Upper lobe of left lung (tissue), 6 donors: Measurements from ENCODE around the gene SPIN1. TPM values are rescaled to one million over a fixed set of nuclear protein-coding genes. Genes with fewer than 3 reads are reported as not detected.
"Not testable (repeated sequence)": the region's sequence is repeated elsewhere in the genome, so short reads cannot be mapped to it uniquely, and the experiment has no call there.

Source experiments
- ATAC-seq, 2 donors: fragments of 200-7000 bp; cut with Tn5 transposase; one replicate each; pipeline ENCODE4 v1.9.1; 2022; ENCODE audit warnings: mild to moderate bottlenecking in 2 of 2, moderate library complexity in 2 of 2; ENCODE audit not compliant: low FRiP score in 2 of 2
- DNase-seq, 2 donors: peaks; one replicate each; pipeline ENCODE4 v3.0.0-alpha.2; 2019 to 2020
- H3K27ac ChIP-seq, 4 donors: fragments of 200-600 bp; sonication (generic); one replicate each; pipeline ENCODE4 v1.5.1; 2016 to 2019
- H3K27me3 ChIP-seq, 4 donors: fragments of 200-600 bp; sonication (generic); one replicate each; pipeline ENCODE4 v1.5.1; 2017 to 2019
- H3K36me3 ChIP-seq, 4 donors: fragments of 200-600 bp; sonication (generic); one replicate each; pipeline ENCODE4 v1.5.1; 2016 to 2019
- H3K4me1 ChIP-seq, 4 donors: fragments of 200-600 bp; sonication (generic); one replicate each; pipeline ENCODE4 v1.5.1; 2018 to 2019
- H3K4me3 ChIP-seq, 4 donors: fragments of 200-600 bp; sonication (generic); one replicate each; pipeline ENCODE4 v1.5.1; 2017 to 2019; ENCODE audit warnings: mild to moderate bottlenecking in 2 of 4, moderate library complexity in 1 of 4
- H3K9me3 ChIP-seq, 4 donors: fragments of 200-600 bp; sonication (generic); one replicate each; pipeline ENCODE4 v1.5.1; 2018 to 2019
- CTCF ChIP-seq, 6 experiments: fragments of 450-650 bp in 4 of 6; fragments of 200-600 bp in 2 of 6; sonication (generic) in 2 of 6; IDR thresholded peaks; one replicate each; pipeline ENCODE4 v1.5.1; 2016 to 2019; ENCODE audit warnings: antibody characterized with exemption in 6 of 6
- EP300 ChIP-seq, 4 donors: sonication (generic); formaldehyde crosslinking; IDR thresholded peaks; one replicate each; pipeline ENCODE4 v1.5.1; 2017; ENCODE audit warnings: antibody characterized with exemption in 4 of 4, control low read depth in 2 of 4
- POLR2A ChIP-seq, 4 donors: fragments of 450-650 bp; IDR thresholded peaks; one replicate each; pipeline ENCODE4 v1.5.1; 2016 to 2017; ENCODE audit warnings: antibody characterized with exemption in 4 of 4, mild to moderate bottlenecking in 2 of 4
- POLR2AphosphoS5 ChIP-seq, 2 donors: sonication (generic); formaldehyde crosslinking; IDR thresholded peaks; one replicate each; pipeline ENCODE4 v1.5.1; 2017; ENCODE audit warnings: antibody characterized with exemption in 2 of 2
- WGBS, 2 donors: methylation state at CpG; one replicate each; pipeline ENCODE4 v1.1.5; 2017 to 2018; 5-methylcytosine and 5-hydroxymethylcytosine counted together
- total RNA-seq, 6 donors: library from RNA; depleted of rRNA in 4 of 6; stranded (reverse); fragments of >200 nt in 4 of 6; gene quantifications; one replicate each; pipeline versions ENCODE4 v1.1.0 to v1.2.1, GENCODE V29; 2016 to 2021
- donor health status: DM: no; HTN: no; CAD: no; lungs with moderate emphysema.
- donor health status: DM: no; HTN: yes; CAD: no; lungs with severe emphysema.

Gene SPIN1
- 10 to 100 TPM; 29.3 to 66.4 (median 59.9) TPM for total RNA-seq

DNA sequence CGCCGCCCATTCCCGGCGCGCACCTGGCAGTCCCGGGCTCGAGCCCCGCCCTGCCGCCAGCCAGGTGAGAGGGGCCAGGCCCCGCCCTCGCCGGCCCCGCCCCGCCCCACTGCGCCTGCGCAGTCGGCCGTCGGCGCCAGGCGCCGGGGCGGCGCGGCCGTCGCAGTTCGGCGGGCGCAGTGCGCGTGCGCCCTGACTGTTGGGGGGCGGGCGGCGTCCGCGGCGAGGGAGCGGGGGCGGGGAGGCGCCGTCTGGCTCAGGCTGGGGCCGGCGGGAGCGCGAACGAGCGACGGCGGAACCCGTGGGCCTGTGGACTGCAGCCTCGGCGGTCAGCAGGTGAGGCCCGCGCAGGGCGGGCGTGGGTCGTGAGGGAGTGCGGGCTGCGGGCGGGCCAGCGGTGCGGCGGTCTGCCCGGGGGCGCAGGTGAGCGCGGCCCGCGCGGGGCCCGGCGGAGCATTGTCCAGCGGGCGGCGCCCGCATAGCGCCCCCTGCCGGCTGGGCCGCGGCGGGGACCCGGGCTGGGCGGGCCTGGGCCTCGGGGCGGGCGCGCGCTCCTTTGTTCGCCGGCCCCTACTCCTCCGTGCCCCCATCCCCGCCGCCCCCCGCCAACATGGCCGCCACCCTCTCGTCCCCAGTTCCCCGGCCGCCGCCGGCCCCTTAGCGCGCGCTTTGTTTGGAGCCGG, at the start of gene SPIN1:
SPIN1 (plus strand) TSS at position 242 of the 683 bp plus-strand sequence. CDS start 38,096 bp downstream, outside the sequence.
- Histone ChIP-seq H3K27ac (peak within 1 kb of the TSS; percentile 88 to 95 (median 92)), H3K36me3 (no peaks in the 10 kb centered on the region), H3K4me1 (peaks cover 13 to 33% (median 19%) of the 10 kb centered on the region in 4 donors), H3K4me3 (peak within 1 kb of the TSS; percentile 83 to 99 (median 91)), H3K9me3 (no peaks in the 10 kb centered on the region), H3K27me3 (no peaks in the 10 kb centered on the region)
- peak; percentile 73 to 98 for DNase-seq
- 0% methylated on average over 42 of the region's 106 CpGs; no CpG with 5 or more reads in 1 of the 2 donors for WGBS, 2 donors
- peak in 1 of 4 donors; percentile 61 for TF ChIP-seq POLR2A (IDR thresholded peaks at IDR 0.05)
- peak in 1 of 2 donors; percentile 23 for TF ChIP-seq POLR2AphosphoS5 (IDR thresholded peaks at IDR 0.05)
- TF ChIP-seq CTCF (IDR thresholded peaks at IDR 0.05) = peak; percentile 84 to 95 (median 92)
- no peak for TF ChIP-seq EP300 (IDR thresholded peaks at IDR 0.05)
- peak; percentile 90 to 93 for ATAC-seq

- no peaks in the 10 kb centered on the region for H3K36me3 ChIP-seq
- WGBS, 2 donors = 45 to 46% methylated on average over 4 of the region's 4 CpGs
- H3K27me3 ChIP-seq = no peaks in the 10 kb centered on the region
- TF ChIP-seq EP300 (IDR thresholded peaks at IDR 0.05) (no peak), POLR2A (IDR thresholded peaks at IDR 0.05) (no peak), POLR2AphosphoS5 (IDR thresholded peaks at IDR 0.05) (no peak), CTCF (IDR thresholded peaks at IDR 0.05) (no peak)
- no peak overlapping the region for H3K27ac ChIP-seq
- H3K4me1 ChIP-seq = no peaks in the 10 kb centered on the region
- ATAC-seq = no peak
- DNase-seq = no peak
- no peaks in the 10 kb centered on the region for H3K9me3 ChIP-seq
- no peak overlapping the region for H3K4me3 ChIP-seq
Observed at GRCh38 chr9:88339317-88339716, 48.9 kb upstream of the SPIN1 start.

GRCh38 chr9:88342246-88342645, 46.0 kb upstream of the SPIN1 start:
- H3K27ac ChIP-seq = no peak overlapping the region
- TF ChIP-seq CTCF (IDR thresholded peaks at IDR 0.05) (no peak), EP300 (IDR thresholded peaks at IDR 0.05) (no peak), POLR2AphosphoS5 (IDR thresholded peaks at IDR 0.05) (no peak), POLR2A (IDR thresholded peaks at IDR 0.05) (no peak)
- H3K4me3 ChIP-seq = no peak overlapping the region
- ATAC-seq (no peak), DNase-seq (no peak)
- WGBS, 2 donors = 84% methylated on average over 2 of the region's 2 CpGs
- no peaks in the 10 kb centered on the region for H3K9me3 ChIP-seq
- no peaks in the 10 kb centered on the region for H3K4me1 ChIP-seq
- H3K27me3 ChIP-seq = no peaks in the 10 kb centered on the region
- no peaks in the 10 kb centered on the region for H3K36me3 ChIP-seq

DNA sequence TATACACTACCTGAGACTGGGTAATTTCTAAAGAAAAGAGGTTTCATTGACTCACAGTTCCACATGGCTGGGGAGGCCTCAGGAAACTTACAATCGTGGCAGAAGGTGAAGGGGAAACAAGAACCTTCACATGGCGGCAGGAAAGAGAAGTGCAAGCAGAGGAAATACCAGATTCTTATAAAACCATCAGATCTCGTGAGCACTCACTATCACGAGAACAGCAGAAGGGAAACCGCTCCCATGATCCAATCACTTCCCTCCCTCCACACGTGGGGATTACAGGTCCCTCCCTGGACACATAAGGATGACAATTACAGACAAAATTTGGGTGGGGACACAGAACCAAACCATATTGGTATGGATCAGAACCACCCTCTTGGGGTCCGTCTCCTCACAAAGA, 44.2 kb upstream of the SPIN1 start:
- ATAC-seq = no peak
- Histone ChIP-seq H3K4me1 (no peaks in the 10 kb centered on the region), H3K36me3 (no peaks in the 10 kb centered on the region), H3K27me3 (no peaks in the 10 kb centered on the region), H3K27ac (no peak overlapping the region), H3K9me3 (no peaks in the 10 kb centered on the region), H3K4me3 (no peak overlapping the region)
- no peak for DNase-seq
- TF ChIP-seq POLR2AphosphoS5 (IDR thresholded peaks at IDR 0.05) = no peak
- TF ChIP-seq CTCF (IDR thresholded peaks at IDR 0.05) = no peak
- TF ChIP-seq POLR2A (IDR thresholded peaks at IDR 0.05) = no peak
- WGBS, 2 donors = 65 to 75% methylated on average over 7 of the region's 7 CpGs

DNA sequence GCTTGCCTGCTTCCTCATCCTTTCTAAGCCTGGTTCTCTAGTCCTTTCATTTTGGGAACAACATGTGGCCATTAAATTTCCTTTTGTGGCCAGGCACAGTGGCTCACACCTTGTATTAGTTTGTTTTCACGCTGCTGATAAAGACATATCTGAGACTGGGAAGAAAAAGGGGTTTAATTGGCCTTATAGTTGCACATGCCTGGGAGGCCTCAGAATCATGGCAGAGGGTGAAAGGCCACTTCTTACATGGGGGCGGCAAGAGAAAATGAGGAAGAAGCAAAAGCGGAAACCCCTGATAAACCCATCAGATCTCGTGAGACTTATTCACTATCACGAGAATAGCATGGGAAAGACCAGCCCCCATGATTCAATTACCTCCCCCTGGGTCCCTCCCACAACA, 37.9 kb upstream of the SPIN1 start:
- ATAC-seq, H3K27ac ChIP-seq, H3K27me3 ChIP-seq, DNase-seq, H3K36me3 ChIP-seq, H3K4me3 ChIP-seq, H3K4me1 ChIP-seq: not testable (repeated sequence)
- H3K9me3 ChIP-seq = peaks cover 0 to 14% (median 8%) of the 10 kb centered on the region in 4 donors
- 88 to 92% methylated on average over 5 of the region's 5 CpGs for WGBS, 2 donors
